A549 (cell line): Measurements from ENCODE around the gene SLCO6A1.

Source experiments
- BHLHE40 ChIP-seq: IDR thresholded peaks from 2 replicates; pipeline ENCODE4 v1.6.1; 2012; ENCODE audit warnings: low read depth, low read length, inconsistent platforms
- CTCF ChIP-seq: fragments of >200 bp; sonication (Bioruptor Twin); formaldehyde crosslinking; IDR thresholded peaks from 3 replicates; pipeline ENCODE4 v1.5.1; 2016
- EHMT2 ChIP-seq: fragments of 200-600 bp; sonication (generic); IDR thresholded peaks from 2 replicates; pipeline ENCODE4 v1.6.1; 2016; ENCODE audit warnings: antibody characterized with exemption, low read depth, mild to moderate bottlenecking, moderate library complexity
- EP300 ChIP-seq, 2 experiments: fragments of >200 bp; sonication (Bioruptor Twin); formaldehyde crosslinking; IDR thresholded peaks; 2 replicates in 1 of 2; 3 replicates in 1 of 2; pipeline ENCODE4 v1.6.1; 2016 to 2017
- HDAC2 ChIP-seq: fragments of 200-600 bp; sonication (generic); IDR thresholded peaks from 2 replicates; pipeline ENCODE4 v1.6.1; 2016
- MAX ChIP-seq: IDR thresholded peaks from 2 replicates; pipeline ENCODE4 v1.6.1; 2012
- MAZ ChIP-seq: fragments of 150-350 bp; IDR thresholded peaks from 2 replicates; pipeline ENCODE4 v1.6.1; 2014; ENCODE audit warnings: antibody characterized with exemption, low read depth, low read length, borderline replicate concordance
- NR3C1 ChIP-seq: fragments of >200 bp; sonication (Bioruptor Twin); formaldehyde crosslinking; IDR thresholded peaks from 3 replicates; pipeline ENCODE4 v1.6.1; 2017
- POLR2A ChIP-seq: IDR thresholded peaks from 2 replicates; pipeline ENCODE4 v1.6.1; 2012; ENCODE audit warnings: mild to moderate bottlenecking, low read length
- REST ChIP-seq: fragments of 200-600 bp; sonication (generic); IDR thresholded peaks from 2 replicates; pipeline ENCODE4 v1.6.1; 2016; ENCODE audit warnings: antibody characterized with exemption, mild to moderate bottlenecking, moderate library complexity
- RFX5 ChIP-seq: fragments of 450-650 bp; IDR thresholded peaks from 2 replicates; pipeline ENCODE4 v1.7.1; 2014; ENCODE audit warnings: antibody characterized with exemption, mild to moderate bottlenecking, moderate library complexity

GRCh38 chr5:102536323-102536928 lies 37.6 kb upstream of the SLCO6A1 start:
- TF ChIP-seq CTCF (peak; percentile 52), POLR2A (no peak), EHMT2 (no peak), MAX (no peak), BHLHE40 (no peak), REST (no peak), NR3C1 (no peak), MAZ (no peak), EP300 (IDR thresholded peaks at IDR 0.05) (no peak), RFX5 (no peak), HDAC2 (no peak)
